AG20443 (cell line): Measurements from ENCODE around the gene NR3C1.

Source experiments
- DNase-seq: peaks from one replicate; pipeline ENCODE4 v3.0.0; 2012; ENCODE audit warnings: low spot score, mixed read lengths

Gene NR3C1

DNA sequence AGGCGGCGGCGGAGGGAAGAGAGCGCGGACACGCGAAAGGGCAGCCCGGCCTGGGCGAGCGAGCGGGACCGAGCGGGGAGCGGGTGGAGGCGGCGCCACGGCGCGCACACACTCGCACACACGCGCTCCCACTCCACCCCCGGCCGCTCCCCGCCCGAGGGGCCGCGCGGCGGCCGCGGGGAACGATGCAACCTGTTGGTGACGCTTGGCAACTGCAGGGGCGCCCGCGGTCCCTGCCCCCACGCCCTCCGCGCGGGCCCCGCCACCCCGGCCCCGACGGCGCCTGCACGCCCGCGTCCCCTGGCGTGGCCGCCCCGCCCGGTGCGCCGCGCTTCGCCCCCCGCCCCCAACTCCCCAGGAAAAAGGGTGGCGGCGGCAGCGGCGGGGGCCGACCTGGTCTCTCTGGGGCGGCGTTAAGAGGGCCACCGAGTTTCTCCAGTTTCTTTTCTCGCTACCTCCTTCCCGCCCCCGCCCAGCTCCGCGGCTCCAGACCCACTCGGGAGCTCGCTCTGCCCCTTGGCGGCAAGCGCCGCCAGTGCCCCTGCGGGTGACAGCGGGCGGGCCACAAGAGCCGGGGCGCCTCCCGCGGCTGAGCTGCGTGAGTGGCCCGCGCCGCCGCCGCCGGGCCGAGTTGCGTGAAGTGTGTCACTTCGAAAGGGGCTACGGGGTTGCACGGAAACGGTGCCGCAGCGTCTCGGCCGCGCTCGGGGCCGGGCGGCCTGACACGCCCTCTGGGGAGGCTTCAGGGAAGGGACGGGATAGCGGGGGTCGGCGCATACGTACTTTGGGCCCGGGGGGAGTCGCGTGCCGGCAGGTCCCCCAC, at the start of gene NR3C1:
Gene NR3C1 (minus strand): TSS at position 94 of the 823 bp plus-strand sequence. CDS start 2,847 bp downstream, outside the sequence.
- DNase-seq: peak; percentile 92

DNA sequence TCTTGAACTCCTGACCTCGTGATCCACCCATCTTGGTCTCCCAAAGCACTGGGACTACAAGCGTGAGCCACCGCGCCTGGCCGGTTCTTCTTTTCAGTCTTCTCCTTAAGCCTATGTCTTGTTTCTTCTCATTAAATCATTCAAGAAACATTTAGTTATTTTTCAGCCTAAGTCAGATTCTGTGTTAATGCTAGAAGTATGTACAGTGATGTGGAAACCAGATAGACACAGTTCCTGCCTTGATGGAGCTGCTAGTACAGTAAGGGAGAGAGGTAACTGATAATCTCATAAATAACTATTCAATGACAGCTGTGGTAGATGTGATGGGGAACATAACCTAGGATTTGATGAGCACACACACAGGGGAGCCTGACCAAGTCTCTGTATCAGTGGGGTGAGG, 46.3 kb upstream of the NR3C1 start:
- no peak for DNase-seq

DNA sequence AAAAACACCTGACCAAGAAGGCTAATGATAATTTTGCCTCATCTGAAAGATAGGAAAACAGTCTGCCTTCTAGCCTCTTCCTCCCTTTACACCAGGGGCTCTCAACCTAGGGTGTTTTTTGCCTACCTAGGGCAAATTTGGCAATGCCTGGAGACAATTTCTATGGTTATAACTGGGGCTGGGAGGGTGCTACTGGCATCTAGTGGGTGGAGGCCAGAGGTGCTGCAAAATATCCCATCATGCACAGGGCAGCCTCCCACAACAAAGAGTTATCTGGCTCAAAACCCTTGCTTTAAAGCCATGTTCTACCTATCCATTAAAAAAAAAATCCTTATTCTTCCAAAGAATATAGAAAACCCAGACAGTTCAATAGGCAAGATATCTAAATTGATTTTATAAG, 45.0 kb upstream of the NR3C1 start:
- no peak for DNase-seq

DNA sequence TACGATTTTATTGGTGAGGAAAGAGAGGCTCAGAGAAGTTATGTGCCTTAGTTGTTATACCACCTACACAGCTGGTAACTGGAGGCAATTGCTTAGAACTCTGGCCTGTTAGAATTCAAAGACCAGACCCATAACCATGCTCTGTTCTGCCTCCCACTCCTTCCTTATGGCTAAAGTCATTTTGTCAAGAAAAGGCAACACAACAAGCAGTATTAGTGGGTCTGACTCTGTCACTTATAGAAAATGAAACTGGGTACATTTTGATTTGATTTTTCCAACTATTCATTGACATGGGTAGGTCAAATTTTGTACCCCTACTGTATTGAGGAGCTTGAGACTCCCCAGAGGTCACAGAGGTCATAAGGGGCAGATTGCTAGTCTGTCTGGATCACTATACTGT, 44.5 kb upstream of the NR3C1 start:
- DNase-seq: no peak

DNA sequence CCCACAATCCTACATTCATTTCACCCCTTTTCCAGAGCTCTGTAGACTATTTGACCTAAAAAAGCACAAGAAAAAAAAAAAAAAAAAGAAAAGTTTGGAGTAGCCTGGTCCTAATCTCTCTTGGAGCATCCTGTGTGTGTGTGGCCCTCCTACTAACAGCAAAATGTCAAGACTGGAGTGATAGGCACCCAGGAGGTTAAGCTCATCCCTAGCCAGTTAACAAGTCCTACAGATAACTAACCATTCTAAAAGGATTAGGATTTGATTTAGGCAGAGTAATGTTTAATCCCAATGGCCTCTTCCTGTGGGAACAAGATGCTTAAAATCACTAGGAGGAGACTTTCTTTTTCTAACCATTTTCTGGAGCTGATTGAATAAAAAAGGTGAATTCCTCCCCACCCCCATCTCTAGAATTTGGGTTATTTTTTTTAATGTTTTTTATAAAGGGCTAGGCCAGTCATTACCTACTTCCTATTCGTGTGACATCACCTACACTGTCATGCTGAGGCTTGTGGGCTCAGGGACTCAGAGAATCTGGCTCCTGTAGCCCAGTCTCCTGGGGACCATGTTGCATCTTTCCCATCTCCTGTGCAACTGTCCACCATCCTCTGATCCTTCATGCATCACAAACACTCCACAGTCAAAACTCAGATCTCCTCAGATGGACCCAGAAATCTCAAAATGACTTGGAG, 43.2 kb upstream of the NR3C1 start:
- no peak for DNase-seq

DNA sequence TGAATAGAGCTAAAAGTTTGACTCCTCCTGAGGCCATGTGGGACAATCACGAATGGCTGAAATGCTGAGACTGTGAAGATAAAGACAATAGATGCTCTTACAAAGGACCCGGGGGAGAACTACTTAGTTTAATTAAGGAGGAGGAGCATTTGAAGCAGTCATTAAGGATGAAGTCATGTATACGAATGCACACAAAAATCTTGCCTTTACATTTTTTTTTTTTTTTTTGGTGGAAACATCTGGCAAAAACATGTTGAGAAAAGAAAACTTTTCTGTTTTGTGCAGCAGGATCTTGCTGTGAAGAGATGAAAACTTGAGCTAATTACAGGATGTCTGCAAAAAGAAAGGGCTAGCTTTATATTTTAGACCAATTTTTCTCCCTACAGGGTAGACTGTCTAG, 42.3 kb upstream of the NR3C1 start:
- no peak for DNase-seq

DNA sequence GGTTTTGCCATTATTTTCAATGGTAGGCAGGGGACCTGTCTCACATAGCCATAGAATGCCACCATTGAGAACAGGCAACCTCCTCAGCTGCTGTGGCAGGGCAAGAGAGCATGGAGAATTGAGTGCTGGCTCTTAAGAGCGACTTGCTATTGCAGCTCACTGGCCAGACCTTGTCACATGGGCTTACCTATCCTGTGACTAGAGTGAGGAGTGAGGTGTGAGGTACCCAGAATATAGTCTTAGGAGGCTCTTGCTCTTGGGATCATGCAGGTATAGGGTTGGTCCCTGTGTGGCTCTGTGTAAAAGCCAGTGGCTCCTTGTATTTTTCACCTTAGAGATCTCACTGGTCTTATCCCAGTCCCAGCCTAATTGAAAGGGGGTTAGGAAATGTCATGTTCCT, 39.8 kb upstream of the NR3C1 start:
- no peak for DNase-seq

DNA sequence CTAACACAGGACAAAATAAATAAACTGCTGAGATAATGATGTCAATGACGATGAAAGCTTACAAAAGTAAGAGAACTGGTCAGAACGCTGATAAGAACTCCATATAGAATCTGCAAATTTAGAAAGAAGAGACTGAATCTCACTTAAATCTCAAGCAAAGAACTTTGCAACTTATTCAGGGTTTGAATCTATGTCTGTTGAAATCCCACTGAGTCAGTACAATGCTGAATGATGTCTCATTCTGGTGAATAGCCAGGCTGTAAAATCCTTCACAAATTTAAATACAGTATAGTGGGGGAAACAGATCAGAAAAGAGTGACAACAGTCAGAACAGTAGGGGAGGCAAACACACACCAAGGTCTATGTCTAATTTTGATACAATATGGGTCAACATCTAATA, 38.9 kb upstream of the NR3C1 start:
- peak; percentile 63 for DNase-seq

DNA sequence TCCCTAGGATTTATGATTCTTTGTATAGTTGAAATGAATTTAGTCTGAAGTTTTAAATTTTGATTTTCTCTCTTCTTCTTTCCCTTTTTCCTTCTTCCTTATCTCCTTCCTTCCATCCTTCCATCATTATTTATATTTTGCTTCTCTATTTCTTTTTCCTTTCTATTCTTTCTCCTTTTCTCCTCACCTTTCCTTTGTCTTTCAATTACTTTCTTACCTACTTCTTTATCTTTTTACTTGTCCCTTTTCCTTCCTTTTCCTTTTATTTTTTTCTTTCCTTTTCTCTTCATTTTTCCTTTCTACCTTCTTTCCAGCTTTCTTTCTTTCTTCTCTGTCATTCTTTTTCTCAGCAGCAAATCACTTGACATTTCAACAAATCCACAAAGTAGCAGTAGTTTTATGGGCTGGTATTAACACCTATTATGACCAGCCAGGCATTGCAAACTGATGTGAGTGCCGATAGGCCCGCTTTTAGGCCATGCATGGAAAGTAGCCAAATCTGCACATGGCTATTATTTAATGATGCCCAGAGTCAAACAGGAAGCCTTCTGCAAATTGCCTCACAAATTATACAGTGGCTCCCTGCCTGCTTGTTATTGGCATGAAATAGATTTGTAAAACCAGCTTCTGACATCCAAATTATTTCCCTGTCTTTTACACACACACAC, 37.1 kb upstream of the NR3C1 start:
- no peak for DNase-seq

DNA sequence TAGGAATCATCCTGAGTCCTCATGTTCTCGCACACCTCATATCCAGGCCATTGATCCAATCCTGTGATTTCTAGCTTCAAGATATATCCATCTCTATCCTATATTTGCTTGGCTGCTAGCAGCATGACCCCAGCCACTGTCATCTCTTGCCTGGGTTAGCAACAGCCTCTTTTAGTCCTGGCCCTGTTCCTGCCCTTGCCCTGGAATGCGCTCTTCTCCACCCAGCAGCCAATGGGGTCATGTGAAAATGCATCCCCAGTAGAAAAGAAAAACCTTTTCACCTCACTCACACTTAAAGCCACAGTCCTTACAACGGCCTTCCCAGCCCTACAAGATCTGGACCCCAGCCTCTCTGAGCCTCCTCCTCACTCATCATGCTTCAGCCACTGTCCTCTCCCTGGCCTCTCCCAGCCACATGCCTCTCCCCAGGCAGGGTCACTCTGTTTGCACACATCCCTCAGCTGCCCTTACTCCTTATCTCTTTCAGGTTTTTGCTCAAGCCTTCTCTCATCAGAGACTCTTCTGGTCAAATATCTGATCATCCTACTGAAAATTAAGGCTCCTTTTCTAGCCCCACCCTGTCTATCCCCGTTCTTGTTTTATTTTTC, 34.3 kb upstream of the NR3C1 start:
- no peak for DNase-seq

DNA sequence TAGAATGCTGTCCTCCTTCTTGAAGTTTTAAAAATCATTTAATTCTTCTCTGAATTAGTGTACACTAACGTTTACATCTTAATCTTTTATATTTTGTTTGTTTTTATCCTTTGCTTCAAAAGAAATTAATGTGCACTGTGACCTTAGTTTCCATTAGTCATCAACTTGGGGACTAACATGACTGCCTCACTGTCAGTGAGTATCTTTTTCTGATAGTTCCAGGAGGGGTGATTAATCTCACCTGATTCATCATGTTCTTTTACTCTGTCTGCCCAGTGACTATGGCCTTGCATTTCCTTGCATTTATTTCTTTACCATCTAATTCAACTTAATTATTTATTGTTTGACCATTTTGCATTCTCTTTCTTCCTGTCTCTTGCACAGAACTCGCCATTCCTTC, 33.4 kb upstream of the NR3C1 start:
- DNase-seq: no peak

DNA sequence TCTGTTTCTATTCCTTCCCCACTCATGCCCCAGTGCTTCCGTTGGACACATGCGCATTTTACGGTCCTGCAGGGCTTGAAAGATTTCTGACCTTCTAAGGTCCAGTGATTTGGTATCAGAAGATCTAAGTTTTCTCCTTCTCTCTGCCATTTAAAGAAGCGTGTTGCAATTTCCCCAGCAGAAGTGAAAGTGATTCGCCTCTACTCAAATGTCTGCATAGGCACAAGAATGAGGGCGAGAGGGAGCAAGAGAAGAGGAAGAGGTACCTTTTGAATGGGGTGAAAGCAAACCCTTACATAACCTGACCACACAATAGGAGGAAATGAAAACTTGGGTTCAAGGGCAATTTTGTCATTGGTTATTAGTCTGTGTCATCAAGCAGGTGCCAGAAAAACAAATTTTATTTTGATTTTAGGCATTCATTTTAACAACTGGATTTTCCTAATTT, 31.7 kb upstream of the NR3C1 start:
- peak; percentile 14 for DNase-seq

DNA sequence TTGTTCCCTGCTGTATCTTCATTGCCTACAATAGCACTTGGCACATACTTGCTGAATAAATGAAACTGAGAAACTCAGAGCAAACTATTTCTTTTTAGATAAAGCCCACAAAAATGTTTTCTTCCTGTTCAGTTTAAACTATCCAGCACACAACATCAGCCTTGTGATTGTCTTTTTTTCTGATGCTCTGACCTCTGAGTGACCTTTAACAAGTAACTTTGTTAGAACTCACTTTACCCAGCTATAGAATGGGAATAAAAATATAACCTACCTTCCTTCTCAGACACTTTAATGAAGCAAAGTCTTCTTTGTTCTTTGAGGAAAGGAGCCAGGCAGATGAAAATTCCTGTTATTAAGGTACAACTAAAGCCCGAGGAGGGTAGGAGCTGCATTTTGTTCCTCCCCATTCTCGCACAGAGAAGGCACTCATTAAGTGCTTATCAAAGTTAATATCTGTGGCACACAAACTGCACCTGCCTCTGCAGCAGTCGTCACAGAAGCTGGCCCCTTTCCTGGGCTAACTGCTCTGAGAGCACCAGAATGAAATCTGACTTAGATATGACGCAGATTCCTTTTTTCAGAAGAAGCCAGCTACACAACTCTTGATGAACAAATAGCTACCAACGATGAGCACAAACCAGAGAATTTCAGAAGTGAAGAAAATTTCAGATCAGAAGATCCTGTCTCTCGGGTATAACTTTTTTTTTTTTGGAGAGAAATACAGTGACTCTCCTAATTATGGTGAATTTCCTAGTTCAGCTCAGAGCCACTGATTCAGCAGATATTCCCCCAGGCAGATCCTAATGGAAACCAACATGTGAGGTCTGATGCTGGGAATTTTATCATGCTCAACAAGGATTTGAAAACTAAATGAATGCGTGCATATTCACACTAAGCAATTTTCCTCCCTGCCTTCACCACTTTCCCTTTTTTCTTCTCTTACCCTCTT, 31.0 kb upstream of the NR3C1 start:
- DNase-seq: peak; percentile 17

DNA sequence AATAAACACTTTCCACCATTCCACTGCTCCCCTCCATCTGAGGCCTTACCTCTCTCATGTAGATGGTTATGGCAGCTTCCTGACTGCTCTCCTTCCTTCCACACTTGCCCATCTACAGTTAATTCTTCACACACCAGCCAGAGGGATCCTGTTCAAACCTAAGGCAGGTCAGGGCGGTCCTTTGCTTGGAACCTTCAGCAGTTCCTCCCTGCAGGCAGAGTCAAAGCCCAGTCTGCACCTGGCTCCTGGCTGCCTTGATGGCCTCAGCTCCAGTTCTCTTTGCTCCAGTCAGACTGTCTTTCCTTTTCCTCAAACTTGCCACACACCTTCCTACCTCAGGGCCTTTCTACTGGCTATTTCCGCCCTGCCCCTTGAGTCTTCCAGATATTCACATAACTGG, 30.2 kb upstream of the NR3C1 start:
- DNase-seq: no peak

DNA sequence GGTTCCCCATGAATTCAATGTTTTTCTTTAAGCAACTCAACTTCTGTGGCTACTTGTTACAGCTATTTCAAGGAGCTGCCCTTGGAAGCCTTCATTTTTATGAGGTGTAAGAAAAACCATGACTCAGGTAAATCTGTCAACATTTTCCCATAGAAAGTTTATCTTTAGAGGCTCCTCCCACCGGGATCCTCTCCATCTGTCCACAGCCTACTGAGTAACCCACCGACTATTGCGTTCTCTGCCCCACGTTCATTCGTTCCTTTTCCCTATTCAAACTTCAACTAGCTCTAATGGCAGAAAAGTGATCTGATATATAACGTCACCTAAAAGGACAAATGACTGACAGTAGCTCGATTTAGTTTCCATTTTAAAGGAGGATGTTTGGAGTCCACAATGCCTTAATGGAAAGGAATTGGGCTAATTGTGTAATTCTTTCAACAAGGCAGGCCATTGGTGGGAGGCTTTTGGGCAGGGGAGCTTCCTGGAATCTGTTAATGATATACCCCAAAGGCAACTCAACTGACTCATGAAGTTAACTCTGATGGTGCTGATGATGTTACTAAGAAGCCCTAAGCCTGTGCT, 29.3 kb upstream of the NR3C1 start:
- DNase-seq: no peak

DNA sequence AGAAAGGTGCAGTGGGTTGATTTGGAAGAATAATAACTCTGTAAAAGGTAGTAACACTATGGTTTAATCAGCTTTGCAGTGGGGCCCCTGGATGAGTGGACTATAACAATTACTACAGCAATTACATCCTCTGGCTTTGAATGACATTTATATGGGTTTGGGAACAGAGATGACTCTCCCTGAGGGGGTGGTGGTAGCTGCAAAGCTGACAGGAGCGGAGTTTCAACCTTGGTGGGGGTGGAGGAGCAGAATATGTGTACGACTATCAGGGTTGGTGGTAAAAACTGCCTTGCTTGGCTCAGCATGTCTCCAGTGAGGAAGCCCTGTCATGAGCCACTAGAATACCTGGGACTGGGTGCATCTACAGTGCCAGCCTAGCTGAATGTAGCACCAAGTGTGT, 28.3 kb upstream of the NR3C1 start:
- no peak for DNase-seq

DNA sequence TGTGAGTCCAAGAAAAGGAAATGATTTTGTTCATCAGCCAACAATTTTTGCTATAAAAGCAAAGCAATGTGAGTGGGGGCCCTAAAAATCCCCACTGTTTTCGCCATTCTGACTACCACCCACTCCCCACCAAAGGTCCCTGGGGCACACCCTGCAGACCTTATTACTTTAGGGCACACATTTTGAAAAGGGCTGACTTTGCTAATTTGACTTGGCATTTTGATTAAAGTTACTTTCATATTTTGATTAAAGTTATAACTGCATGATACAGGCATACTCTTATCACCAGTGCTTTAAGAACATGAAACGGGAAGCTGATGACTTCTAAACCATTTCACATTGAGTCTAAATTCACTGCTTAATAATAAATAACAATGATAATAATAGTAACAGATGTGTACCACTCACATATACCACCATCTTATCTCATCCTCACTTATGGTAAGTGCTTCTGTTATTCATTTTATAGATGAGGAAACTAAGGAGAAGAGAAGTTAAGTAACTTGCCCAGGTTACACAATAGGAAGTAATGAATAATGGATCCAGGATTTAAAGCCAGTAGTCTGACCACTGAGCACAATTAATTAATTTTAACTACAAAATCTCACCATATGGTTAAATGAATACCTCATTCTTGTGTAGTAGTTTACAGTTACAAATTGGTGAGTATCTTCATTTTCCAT, 25.4 kb upstream of the NR3C1 start:
- DNase-seq: no peak

DNA sequence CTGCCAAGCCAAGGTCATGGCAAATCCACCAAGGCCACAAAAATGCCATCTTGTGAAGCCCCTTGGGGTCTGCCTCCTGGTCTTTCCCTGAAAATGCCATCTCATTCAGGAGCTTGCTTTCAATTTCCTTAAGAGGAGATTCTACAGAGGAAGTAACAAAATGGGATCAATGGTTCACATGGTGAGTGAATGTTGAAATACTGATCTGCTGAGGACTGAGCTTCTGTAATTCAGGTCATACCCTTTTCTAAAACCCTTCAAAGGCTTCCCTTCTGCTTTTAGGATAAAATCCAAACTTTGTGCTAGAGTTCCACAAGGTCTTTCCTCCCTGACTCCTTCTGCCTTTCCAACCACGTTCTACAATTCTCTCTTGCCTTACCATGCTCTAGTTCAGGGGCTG, 24.7 kb upstream of the NR3C1 start:
- DNase-seq: no peak

DNA sequence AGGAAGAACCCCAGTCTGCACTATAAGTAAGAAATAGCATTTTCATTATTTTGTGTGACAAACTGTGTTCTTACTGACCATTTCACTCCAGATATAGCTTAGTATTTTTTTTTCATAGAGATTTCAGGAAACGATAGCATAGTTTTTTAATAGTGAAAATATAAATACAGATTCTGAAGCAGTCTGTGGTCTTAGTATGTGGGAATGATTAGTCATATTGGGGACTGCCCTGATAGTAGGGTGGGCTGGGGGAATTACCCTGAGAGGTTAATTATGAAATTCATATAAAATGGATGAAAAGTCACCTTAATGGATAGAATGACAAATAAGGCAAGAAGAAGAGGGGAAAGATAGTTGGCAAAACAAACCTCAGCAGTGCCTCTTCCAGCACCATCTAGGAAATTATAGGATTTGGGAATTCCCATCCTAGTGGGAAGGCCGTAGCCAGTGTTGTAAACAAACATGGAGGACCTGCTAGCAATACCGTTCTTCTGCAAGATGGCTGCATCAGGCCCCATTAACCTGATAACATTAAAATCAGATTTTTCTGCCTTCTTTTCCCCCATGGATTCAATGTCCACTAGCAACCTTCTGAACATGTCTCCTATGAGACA, 23.7 kb upstream of the NR3C1 start:
- no peak for DNase-seq

DNA sequence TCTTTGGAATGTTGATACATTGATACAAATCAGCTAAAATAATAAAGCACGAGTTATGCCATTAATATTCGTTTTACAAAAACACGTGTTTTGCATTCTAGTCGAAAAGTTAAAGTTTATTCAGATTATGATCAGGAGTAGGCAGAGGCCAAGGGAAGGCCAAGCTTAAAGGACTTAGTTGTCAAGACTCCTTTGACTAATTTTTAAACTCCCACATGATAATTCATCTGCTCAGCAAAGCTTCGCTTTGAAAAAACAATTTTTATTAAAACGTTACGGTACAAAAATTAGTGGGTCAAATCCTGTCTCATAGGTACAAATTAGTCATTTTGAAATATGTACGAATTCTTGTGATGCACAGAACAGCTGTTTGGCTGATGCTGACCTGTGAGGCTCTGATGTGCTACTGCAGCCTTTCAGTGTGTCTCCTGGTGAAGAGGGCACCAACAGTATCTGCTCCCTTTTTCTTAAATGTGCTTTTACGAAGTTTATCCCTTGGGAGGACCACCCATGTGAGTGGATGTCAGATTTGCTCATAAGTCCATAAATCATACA, 23.0 kb upstream of the NR3C1 start:
- no peak for DNase-seq
